Stimulated activated CD8-positive, alpha-beta memory T cell treated with anti-CD3 and anti-CD28 coated beads, Interleukin-4, amount 100 ng/mL, for 4 hours (primary cell): ENCODE results near the gene MND1.

Experiments
- DNase-seq, 2 donors: peaks; one replicate each; pipeline ENCODE4 v3.0.0-alpha.2; 2020; ENCODE audit warnings: low read depth in 2 of 2, low spot score in 1 of 2

Gene MND1

DNA sequence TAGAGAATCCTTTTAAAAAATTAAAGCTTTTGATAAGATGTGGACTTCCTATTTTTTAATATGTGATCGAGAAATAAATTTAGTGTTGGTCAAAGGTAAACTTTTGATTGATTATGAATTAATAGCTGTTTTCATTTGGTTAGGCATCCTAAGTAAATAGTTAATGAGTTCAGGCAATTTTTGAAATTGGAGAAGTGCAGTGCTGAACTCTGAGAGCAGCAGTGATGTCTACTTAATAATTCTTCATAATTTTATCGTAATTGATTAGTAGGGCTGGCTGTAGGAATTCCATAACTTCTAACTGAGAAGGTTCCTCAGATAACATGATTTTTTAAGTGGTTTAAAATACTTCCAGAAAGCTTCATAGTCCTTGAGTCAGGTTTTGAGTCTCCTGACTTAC, 1.5 kb downstream of the MND1 start:
- DNase-seq: no peak

DNA sequence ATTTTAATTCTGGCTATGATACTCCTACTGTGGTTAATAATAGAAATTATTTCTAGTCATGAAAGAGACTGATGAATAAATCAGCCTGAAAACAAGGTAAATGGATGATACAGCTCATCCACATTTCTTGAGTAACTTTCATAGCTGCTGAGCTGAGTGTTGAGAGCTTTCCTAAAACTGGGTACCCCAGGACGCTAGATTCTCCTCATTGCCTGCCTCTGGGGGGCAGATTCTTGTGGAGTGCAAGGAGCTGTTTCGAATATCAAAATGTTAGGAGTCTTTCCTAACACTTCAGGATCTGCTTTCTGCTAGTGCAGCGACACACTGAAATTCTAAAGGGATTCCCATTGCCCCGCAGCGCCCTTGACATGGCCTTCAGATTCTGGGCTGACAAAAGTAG, 2.1 kb downstream of the MND1 start:
- no peak for DNase-seq

GRCh38 chr4:153347117-153347516, 2.6 kb downstream of the MND1 start:
- DNase-seq: no peak

GRCh38 chr4:153348006-153348405, 3.5 kb downstream of the MND1 start:
- DNase-seq: no peak

- no peak for DNase-seq
Observed at GRCh38 chr4:153349206-153349805, 4.8 kb downstream of the MND1 start.

DNA sequence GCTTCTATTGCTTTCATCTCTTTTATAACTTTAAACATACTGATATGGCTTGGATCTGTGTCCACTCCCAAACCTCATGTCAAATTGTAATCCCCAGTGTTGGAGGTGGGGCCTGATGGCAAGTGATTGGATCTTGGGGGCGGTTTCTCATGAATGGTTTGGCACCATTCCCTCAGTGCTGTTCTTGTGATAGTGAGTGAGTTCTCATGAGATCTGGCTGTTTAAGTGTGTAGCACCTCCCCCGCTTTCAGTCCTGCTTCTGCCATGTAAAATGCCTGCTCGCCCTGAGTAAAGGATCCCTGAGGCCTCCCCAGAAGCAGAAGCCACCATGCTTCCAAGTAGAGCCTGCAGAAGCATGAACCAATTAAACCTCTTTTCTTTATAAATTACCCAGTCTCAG, 17.7 kb downstream of the MND1 start:
- no peak for DNase-seq

DNA sequence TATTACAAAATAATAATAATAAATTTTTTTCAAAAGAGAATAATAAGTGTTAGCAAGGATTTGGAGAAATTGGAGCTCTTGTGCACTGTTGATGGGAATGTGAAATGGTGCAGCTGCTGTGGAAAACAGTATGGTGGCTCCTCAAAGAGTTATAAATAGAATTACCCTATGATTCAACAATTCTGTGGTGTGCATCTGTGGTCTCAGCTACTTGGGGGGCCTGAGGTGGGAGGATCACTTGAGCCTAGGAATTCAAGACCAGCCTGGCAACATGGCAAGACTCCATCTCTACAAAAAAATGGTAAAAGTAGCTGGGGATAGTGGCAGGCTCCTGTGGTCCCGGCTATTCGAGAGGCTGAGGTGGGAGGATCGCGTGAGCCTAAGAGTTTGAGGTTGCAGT, 19.6 kb downstream of the MND1 start:
- DNase-seq: no peak

GRCh38 chr4:153365003-153365402, 20.5 kb downstream of the MND1 start:
- no peak for DNase-seq

- DNase-seq: no peak
Observed at GRCh38 chr4:153366486-153366885, 22.0 kb downstream of the MND1 start.

DNA sequence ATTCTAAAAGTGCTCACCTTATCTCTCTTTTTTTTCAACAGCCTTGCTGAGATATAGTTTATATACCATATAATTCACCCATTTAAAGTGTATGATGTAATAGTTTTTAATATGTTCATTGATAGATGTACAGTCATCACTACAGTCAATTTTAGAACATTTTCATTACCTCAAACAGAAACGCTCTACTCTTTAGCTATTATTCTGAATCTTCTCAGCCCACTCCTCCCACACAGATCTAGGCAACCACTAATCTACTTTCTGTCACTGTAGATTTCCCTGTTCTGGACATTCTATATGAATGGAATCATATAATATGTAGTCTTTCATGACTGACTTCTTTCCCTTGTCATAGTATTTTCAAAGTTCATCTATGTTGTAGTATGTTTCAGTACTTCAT, 22.6 kb downstream of the MND1 start:
- DNase-seq: no peak

GRCh38 chr4:153369021-153369420, 24.5 kb downstream of the MND1 start:
- DNase-seq: no peak

DNA sequence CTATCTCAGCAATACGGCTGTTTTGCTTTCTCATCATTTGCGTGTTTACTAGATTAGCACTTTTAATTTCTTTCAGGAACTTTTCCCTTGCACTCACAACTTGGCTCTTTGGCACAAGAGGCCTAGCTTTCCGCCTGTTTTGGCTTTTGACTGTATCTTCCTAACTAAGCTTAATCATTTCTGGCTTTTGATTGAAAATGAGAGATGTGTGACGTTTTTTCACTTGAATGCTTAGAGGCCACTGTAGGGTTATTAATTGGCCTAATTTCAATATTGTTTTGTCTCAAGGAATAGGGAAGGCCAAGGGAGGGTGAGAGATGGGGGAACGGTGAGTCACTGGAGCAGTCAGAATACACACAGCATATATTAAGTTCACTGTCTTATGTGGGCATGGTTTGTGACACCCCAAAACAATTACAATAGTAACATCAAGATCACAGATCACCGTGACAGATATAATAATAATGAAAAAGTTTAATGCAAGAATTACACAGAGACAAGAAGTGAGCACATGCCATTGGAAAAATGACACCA, 27.3 kb downstream of the MND1 start:
- no peak for DNase-seq

GRCh38 chr4:153372967-153373562, 28.6 kb downstream of the MND1 start:
- no peak for DNase-seq

DNA sequence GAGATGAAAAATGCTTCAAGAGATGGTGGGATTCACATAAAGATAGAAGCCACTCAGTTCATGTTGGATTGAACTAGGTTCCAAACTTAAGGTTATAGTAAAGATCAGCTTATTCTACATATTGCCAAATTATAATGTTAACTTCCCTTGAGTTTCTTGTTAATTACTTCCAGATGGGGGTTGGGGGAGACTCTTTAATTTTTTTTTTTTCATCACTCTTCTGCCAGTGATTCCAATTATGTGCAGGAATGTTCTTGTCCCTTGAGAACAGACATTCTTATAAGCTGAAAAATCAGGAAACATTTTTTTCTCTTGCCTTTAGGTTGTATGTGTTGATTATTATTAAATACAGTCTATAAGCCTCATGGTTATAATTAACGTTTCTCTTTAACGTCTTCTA, 30.0 kb downstream of the MND1 start:
- DNase-seq: no peak

GRCh38 chr4:153375303-153375702, 30.8 kb downstream of the MND1 start:
- no peak for DNase-seq

DNA sequence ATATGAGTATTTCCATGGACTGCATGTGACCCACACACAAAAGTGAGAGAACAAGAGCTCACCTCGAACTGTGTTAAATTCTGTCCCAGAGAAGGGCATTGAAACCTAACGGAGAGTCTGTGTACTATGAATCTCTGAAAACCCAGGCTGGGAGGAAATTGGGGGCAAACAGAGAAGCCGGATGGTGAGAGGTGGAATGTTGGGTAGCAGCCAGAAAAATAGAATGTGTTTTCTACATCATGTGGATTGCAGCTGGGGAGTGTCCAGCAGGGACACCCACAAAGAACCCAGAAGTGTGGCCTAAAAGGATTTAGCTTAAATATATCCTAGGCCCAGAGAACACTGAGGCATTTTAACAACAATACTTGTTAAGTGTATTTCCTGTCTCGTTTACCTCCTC, 38.6 kb downstream of the MND1 start:
- no peak for DNase-seq

DNA sequence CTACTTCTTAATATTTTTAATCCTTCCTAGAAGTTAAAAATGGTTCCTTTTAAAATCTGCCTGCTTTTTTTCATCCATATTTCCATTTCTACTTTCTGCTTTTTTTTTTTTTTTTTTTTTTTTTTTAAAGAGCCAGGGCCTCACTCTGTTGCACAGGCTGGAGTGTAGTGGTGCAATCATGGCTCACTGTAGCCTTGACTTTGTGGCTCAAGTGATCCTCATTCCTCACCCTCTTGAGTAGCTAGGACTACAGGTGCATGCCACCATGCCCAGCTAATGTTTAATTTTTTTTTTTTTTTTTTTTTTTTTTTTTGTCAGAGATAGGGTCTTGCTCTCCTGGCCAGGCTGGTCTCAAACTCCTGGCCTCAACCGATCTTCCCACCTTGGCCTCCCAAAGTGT, 39.7 kb downstream of the MND1 start:
- DNase-seq: no peak

GRCh38 chr4:153385784-153386183, 41.3 kb downstream of the MND1 start:
- no peak for DNase-seq

DNA sequence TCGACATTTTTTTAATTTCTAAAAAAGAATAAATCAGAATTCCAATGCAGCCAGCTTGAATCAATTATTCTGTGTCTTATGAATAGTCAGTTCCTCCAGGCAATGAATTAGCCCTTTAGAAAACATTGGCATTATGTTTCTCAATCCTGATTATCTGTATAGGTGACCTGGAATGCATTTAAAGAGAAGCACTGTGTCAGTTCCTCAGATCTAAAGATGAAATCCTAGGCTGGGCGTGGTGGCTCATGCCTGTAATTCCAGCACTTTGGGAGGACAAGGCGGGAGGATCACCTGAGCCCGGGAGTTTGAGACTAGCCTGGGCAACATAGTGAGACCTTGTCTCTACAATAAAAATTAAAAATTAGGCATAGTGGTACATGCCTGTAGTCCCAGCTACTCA, 43.5 kb downstream of the MND1 start:
- no peak for DNase-seq

DNA sequence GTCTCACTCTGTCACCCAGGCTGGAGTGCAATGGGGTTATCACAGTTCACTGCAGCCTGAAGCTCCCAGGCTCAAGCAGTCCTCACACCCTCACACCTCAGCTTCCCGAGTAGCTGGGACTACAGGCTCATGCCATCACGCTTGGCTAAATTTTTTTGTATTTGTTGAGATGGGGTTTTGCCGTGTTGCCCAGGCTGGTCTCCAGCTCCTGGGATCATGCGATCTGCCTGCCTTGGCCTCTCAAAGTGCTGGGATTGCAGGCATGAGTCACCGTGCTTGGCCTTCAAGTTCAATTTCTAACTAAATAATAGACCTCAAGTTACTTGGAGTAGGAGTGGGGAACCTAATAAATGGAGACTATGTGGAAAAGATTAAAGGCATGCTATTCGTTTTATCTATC, 48.9 kb downstream of the MND1 start:
- DNase-seq: no peak

DNA sequence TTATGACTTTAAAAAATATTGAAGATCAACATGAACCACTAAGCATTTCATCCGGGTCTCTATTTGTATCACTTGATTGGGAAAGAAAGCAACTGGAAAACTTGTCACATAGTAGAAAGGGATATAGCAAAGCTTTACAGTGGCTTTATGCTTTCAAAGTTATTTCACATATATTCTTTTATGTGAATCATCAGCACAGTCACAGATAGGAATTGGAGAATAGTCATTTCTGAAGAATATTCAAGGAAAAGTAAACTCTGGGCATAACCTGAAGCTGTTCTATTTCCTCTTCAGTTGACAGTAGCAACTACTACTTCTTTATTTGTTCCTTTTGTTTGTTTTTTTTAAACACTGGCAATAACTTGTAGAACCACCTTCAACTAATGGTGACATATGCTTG, 50.5 kb downstream of the MND1 start:
- no peak for DNase-seq

- no peak for DNase-seq
Observed at GRCh38 chr4:153398713-153399112, 54.2 kb downstream of the MND1 start.

DNA sequence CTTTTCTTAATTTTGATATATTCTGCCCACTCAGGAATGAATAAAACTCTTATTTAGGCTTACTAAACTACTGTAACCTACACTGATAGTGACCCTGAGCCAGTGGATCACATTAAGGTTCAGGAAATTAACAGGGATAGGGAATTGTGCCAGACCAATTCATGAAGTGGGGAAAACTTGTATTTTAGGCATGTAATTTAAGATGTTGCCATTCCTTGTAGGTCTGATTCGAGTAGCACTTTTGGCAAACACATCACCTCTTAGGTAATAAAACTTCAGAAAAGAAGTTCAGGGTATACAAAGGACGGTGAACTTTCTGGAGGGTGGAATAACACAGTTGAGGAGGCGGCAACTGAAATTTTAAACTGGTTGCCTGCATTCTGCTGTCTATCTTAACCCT, 54.9 kb downstream of the MND1 start:
- DNase-seq: no peak
